Hematopoietic multipotent progenitor cell treated with erythropoietin and hydrocortisone succinate and interleukin-3 and kit ligand, for 17 days (in vitro differentiated cells): ENCODE results near the gene LRG1.

Experiments used
- DNase-seq: peaks from one replicate; pipeline ENCODE4 v3.0.0-alpha.2; 2015; ENCODE audit warnings: low spot score

The LRG1 gene

GRCh38 chr19:4508698-4509097 lies 31.1 kb downstream of the LRG1 start:
- no peak for DNase-seq

- DNase-seq = no peak
These were observed 32.0 kb downstream of the LRG1 start for GRCh38 chr19:4507804-4508203.

GRCh38 chr19:4507150-4507452 lies 32.7 kb downstream of the LRG1 start:
- no peak for DNase-seq

GRCh38 chr19:4506449-4507149 lies 33.2 kb downstream of the LRG1 start:
- no peak for DNase-seq

GRCh38 chr19:4505570-4506448 lies 34.0 kb downstream of the LRG1 start:
- DNase-seq = no peak

- DNase-seq = no peak
These were observed 34.8 kb downstream of the LRG1 start for GRCh38 chr19:4504891-4505569.

GRCh38 chr19:4504297-4504701 lies 35.5 kb downstream of the LRG1 start:
- no peak for DNase-seq

GRCh38 chr19:4503825-4504170 lies 36.0 kb downstream of the LRG1 start:
- DNase-seq = no peak

- DNase-seq = no peak
These were observed 36.6 kb downstream of the LRG1 start for GRCh38 chr19:4503132-4503824.

- DNase-seq = no peak
These were observed 37.3 kb downstream of the LRG1 start for GRCh38 chr19:4502282-4503131.

GRCh38 chr19:4501691-4502090 lies 38.1 kb downstream of the LRG1 start:
- DNase-seq = no peak

GRCh38 chr19:4500841-4501591 lies 38.8 kb downstream of the LRG1 start:
- no peak for DNase-seq

GRCh38 chr19:4499855-4500254 lies 40.0 kb downstream of the LRG1 start:
- no peak for DNase-seq

- DNase-seq = no peak
These were observed 40.5 kb downstream of the LRG1 start for GRCh38 chr19:4499318-4499717.

- no peak for DNase-seq
These were observed 41.1 kb downstream of the LRG1 start for GRCh38 chr19:4498694-4499093.

- DNase-seq = no peak
These were observed 42.0 kb downstream of the LRG1 start for GRCh38 chr19:4497770-4498389.

GRCh38 chr19:4496304-4496703 lies 43.5 kb downstream of the LRG1 start:
- no peak for DNase-seq

GRCh38 chr19:4495471-4495870 lies 44.4 kb downstream of the LRG1 start:
- peak; percentile 23 for DNase-seq

GRCh38 chr19:4494691-4495064 lies 45.2 kb downstream of the LRG1 start:
- DNase-seq = no peak

- no peak for DNase-seq
These were observed 45.7 kb downstream of the LRG1 start for GRCh38 chr19:4493929-4494690.
